Right renal pelvis (tissue), 4 donors: ENCODE measurements around the gene RERGL. TPM values are rescaled to one million over a fixed set of nuclear protein-coding genes. Genes with fewer than 3 reads are reported as not detected.
"Not testable (repeated sequence)": the region's sequence is repeated elsewhere in the genome, so short reads cannot be mapped to it uniquely, and the experiment has no call there.

ENCODE experiments used
- DNase-seq, 4 donors: peaks; one replicate each; pipeline ENCODE4 v3.0.0-alpha.2; 2013; ENCODE audit warnings: low read depth in 4 of 4, low spot score in 3 of 4, missing footprints in 1 of 4
- polyA plus RNA-seq, 4 donors: library from polyadenylated mRNA; unstranded; fragments of 120-200 nt; gene quantifications; one replicate each; pipeline ENCODE4 v1.2.1, GENCODE V29; 2013; ENCODE audit not compliant: insufficient read length in 4 of 4

Gene RERGL
- 10 to 100 TPM in 3 of 4 donors, 1 to 10 TPM in 1; 9.7 to 11.9 (median 10.4) TPM for polyA plus RNA-seq

GRCh38 chr12:18090093-18090492, at the start of gene RERGL:
Gene RERGL, minus strand, starts transcription at chr12:18090193. Its CDS starts 53 bp downstream, at chr12:18090140.
- DNase-seq, result no peak

- DNase-seq, result no peak
Measured at GRCh38 chr12:18139254-18139653, 49.3 kb upstream of the RERGL start.

GRCh38 chr12:18135509-18135908, 45.5 kb upstream of the RERGL start:
- DNase-seq, result no peak

- DNase-seq, result peak in 1 of 4 donors; percentile 8
Measured at GRCh38 chr12:18135086-18135485, 45.1 kb upstream of the RERGL start.

GRCh38 chr12:18130851-18131250, 40.9 kb upstream of the RERGL start:
- no peak for DNase-seq

GRCh38 chr12:18123707-18124106, 33.7 kb upstream of the RERGL start:
- DNase-seq, result no peak

GRCh38 chr12:18120899-18121298, 30.9 kb upstream of the RERGL start:
- no peak for DNase-seq

- no peak for DNase-seq
Measured at GRCh38 chr12:18108611-18109010, 18.6 kb upstream of the RERGL start.

GRCh38 chr12:18103624-18104023, 13.6 kb upstream of the RERGL start:
- DNase-seq, result no peak

GRCh38 chr12:18101043-18101442, 11.1 kb upstream of the RERGL start:
- DNase-seq, result no peak

- DNase-seq, result no peak
Measured at GRCh38 chr12:18084080-18084479, 5.9 kb downstream of the RERGL start.

- no peak for DNase-seq
Measured at GRCh38 chr12:18079541-18080246, 10.3 kb downstream of the RERGL start.

- no peak for DNase-seq
Measured at GRCh38 chr12:18074001-18074400, 16.0 kb downstream of the RERGL start.

- DNase-seq, result no peak
Measured at GRCh38 chr12:18072723-18073122, 17.3 kb downstream of the RERGL start.

- no peak for DNase-seq
Measured at GRCh38 chr12:18071336-18071735, 18.7 kb downstream of the RERGL start.

- no peak for DNase-seq
Measured at GRCh38 chr12:18068355-18068754, 21.6 kb downstream of the RERGL start.

- no peak for DNase-seq
Measured at GRCh38 chr12:18066666-18067065, 23.3 kb downstream of the RERGL start.

GRCh38 chr12:18062867-18063266, 27.1 kb downstream of the RERGL start:
- not testable (repeated sequence) for DNase-seq

- DNase-seq, result no peak
Measured at GRCh38 chr12:18057051-18057450, 32.9 kb downstream of the RERGL start.

- DNase-seq, result no peak
Measured at GRCh38 chr12:18054925-18055619, 34.9 kb downstream of the RERGL start.

GRCh38 chr12:18045446-18045992, 44.5 kb downstream of the RERGL start:
- DNase-seq, result no peak
